ENCODE results near the gene CSNK1D. TPM values are rescaled to one million over a fixed set of nuclear protein-coding genes. Genes with fewer than 3 reads are reported as not detected.

Gene CSNK1D
- total and polyA plus RNA-seq, 10 of the 15 experiments (the other 5 are each of a cell fraction or from before 2014, with no cell fraction given): 5.7 to 105 (median 58.1) TPM

GRCh38 chr17:82301916-82302567, 28.5 kb upstream of the CSNK1D start (continued):
- TF ChIP-seq FOXK2 (IDR thresholded peaks at IDR 0.05) (no peak), RUNX3 (IDR thresholded peaks at IDR 0.05; ENCODE audit: low read length) (peak; percentile 87), SKIL (IDR thresholded peaks at IDR 0.05; ENCODE audit: low read depth, poor library complexity, severe bottlenecking) (no peak), FOXM1 (IDR thresholded peaks at IDR 0.05; ENCODE audit: low read depth, low read length) (no peak), MAX (IDR thresholded peaks at IDR 0.05; ENCODE audit: low read depth, low read length) (0 out of 2 replicates have a peak, but pooled peaks have one; percentile 43), ESRRA (IDR thresholded peaks at IDR 0.05; ENCODE audit: low read length) (0 out of 2 replicates have a peak, but pooled peaks have one; percentile 23), CREB1 (IDR thresholded peaks at IDR 0.05; ENCODE audit: low read depth) (no peak), HSF1 (IDR thresholded peaks at IDR 0.05; ENCODE audit: low read depth, low read length) (no peak), NR2F1 (conservative IDR thresholded peaks at IDR 0.05) (peak; percentile 93), SIX5 (IDR thresholded peaks at IDR 0.05; ENCODE audit: low read depth, low read length, severe bottlenecking) (no peak), TCF12 (IDR thresholded peaks at IDR 0.05; ENCODE audit: low read depth, low read length) (peak; percentile 90), IRF3 (IDR thresholded peaks at IDR 0.05) (no peak), E2F8 (IDR thresholded peaks at IDR 0.05; ENCODE audit: low read depth, partially characterized antibody) (no peak), TCF3 (IDR thresholded peaks at IDR 0.05; ENCODE audit: borderline replicate concordance, insufficient read depth, low read depth, low read length) (0 out of 2 replicates have a peak, but pooled peaks have one; percentile 56), RBBP5 (conservative IDR thresholded peaks at IDR 0.05) (no peak), POLR2AphosphoS5 (IDR thresholded peaks at IDR 0.05; ENCODE audit: low read length) (no peak), CHD2 (IDR thresholded peaks at IDR 0.05; ENCODE audit: borderline replicate concordance, low read depth, low read length) (no peak), KDM1A (IDR thresholded peaks at IDR 0.05; ENCODE audit: borderline replicate concordance) (no peak), SRF (IDR thresholded peaks at IDR 0.05; ENCODE audit: low read depth in 2 of 2, low read length in 2 of 2) (no peak), EED (IDR thresholded peaks at IDR 0.05; ENCODE audit: low read depth) (peak; percentile 58; the same call in 1 of the 2 replicates), SPI1 (IDR thresholded peaks at IDR 0.05; ENCODE audit: borderline replicate concordance, insufficient read depth, low read depth, low read length) (peak; percentile 69), IKZF1 (conservative IDR thresholded peaks at IDR 0.05) (peak; percentile 95), ZNF384 (IDR thresholded peaks at IDR 0.05; ENCODE audit: borderline replicate concordance, low read depth, low read length) (no peak), STAT3 (IDR thresholded peaks at IDR 0.05; ENCODE audit: low read depth, low read length) (no peak)

Data from GM12878 (cell line).